ENCODE results near the gene RGMB. TPM values are rescaled to one million over a fixed set of nuclear protein-coding genes. Genes with fewer than 3 reads are reported as not detected.

The RGMB gene
- total RNA-seq, 4 donors from 2014 or later, result 13.0 to 31.7 (median 14.2) TPM

DNA sequence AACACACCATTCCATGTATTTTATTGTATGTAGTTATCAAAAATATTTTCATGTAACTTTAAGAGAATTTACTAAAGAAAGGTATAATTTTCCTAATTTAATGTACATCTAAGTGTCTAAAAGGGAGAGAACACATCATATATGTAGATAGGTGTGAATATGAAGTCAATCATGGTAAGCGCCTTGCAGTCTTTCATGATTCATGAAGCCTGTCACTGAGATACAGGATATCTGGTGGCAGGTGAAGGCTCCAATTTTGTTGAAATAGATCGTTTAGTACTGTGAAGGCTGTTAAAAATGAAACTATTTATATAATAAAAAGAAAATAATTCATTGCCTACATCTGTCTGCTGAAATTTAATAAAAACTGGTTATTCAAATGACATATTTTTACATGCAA, 15.5 kb upstream of the RGMB start:
- no peak for DNase-seq
- Histone ChIP-seq H3K27ac (no peak overlapping the region), H3K4me1 (no peaks in the 10 kb centered on the region), H3K36me3 (no peaks in the 10 kb centered on the region), H3K9me3 (no peaks in the 10 kb centered on the region), H3K27me3 (peaks cover 0 to 7% (median 0%) of the 10 kb centered on the region in 4 donors), H3K4me3 (no peak overlapping the region)
- TF ChIP-seq, protein P1, sequence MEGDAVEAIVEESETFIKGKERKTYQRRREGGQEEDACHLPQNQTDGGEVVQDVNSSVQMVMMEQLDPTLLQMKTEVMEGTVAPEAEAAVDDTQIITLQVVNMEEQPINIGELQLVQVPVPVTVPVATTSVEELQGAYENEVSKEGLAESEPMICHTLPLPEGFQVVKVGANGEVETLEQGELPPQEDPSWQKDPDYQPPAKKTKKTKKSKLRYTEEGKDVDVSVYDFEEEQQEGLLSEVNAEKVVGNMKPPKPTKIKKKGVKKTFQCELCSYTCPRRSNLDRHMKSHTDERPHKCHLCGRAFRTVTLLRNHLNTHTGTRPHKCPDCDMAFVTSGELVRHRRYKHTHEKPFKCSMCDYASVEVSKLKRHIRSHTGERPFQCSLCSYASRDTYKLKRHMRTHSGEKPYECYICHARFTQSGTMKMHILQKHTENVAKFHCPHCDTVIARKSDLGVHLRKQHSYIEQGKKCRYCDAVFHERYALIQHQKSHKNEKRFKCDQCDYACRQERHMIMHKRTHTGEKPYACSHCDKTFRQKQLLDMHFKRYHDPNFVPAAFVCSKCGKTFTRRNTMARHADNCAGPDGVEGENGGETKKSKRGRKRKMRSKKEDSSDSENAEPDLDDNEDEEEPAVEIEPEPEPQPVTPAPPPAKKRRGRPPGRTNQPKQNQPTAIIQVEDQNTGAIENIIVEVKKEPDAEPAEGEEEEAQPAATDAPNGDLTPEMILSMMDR (IDR thresholded peaks at IDR 0.05), result no peak
- TF ChIP-seq POLR2A (IDR thresholded peaks at IDR 0.05), result no peak
- 74 to 81% methylated on average over 2 of the region's 2 CpGs for WGBS, 2 donors
- intact Hi-C loops (cut with DNase I), result no loop called here

DNA sequence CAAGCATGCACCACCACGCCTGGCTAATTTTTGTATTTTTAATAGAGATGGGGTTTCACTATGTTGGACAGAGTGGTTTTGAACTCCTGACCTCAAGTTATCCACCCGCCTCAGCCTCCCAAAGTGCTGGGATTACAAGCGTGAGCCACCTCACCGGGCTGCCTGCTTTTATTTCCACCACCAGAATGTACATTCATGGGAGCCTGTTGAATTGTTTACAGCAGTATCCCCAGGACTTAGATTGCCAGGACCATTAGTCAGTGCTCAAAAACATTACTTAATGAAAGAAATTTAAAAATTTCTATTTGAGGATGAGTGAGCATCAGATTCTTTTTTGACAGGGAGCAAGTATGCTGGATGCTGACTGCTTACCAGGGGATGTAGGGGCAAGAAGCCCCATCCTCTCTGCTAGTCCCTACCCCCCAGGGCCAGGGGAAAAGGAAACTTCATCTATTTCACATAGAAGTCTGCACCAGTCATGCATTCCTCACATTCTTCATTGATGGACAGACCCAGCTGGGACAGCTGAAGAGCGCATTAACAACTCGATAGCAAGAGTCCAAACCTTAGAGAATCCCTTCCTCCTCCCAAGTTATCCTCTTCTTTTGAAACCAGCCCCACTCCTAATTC, 10.3 kb upstream of the RGMB start:
- Histone ChIP-seq H3K4me1 (peaks cover 0 to 9% (median 0%) of the 10 kb centered on the region in 3 donors), H3K4me3 (no peak overlapping the region), H3K27ac (no peak overlapping the region), H3K9me3 (no peaks in the 10 kb centered on the region), H3K27me3 (peaks cover 0 to 13% (median 0%) of the 10 kb centered on the region in 4 donors), H3K36me3 (no peaks in the 10 kb centered on the region)
- TF ChIP-seq, protein P1 (IDR thresholded peaks at IDR 0.05), result no peak
- no peak for TF ChIP-seq POLR2A (IDR thresholded peaks at IDR 0.05)
- DNase-seq, result no peak
- WGBS, 2 donors, result 87 to 92% methylated on average over 6 of the region's 6 CpGs
- intact Hi-C loops (cut with DNase I), result no loop called here

DNA sequence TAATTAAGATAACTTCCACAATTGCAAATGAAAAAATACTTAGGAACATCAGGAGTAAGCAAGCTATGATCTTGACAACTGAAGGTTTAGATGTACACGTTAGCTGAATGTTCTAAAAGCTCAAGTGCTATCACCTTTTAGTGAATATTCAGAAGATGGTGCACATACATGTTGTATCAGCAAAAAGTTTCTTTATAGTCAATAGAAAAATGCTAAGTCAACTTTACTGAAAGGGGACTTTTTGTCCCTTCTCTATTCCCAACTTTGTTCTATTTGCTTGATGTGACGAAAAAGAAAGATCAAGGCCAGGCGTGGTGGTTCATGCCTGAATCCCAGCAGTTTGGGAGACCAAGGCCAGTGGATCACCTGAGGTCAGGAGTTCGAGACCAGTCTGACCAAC, 7.6 kb upstream of the RGMB start:
- Histone ChIP-seq H3K4me3 (no peak overlapping the region), H3K4me1 (peaks cover 0 to 36% (median 0%) of the 10 kb centered on the region in 3 donors), H3K36me3 (no peaks in the 10 kb centered on the region), H3K9me3 (no peaks in the 10 kb centered on the region), H3K27ac (no peak overlapping the region), H3K27me3 (peaks cover 0 to 28% (median 0%) of the 10 kb centered on the region in 4 donors)
- intact Hi-C loops (cut with DNase I), result no loop called here
- DNase-seq, result no peak
- WGBS, 2 donors, result 74 to 94% methylated on average over 4 of the region's 4 CpGs
- TF ChIP-seq, protein P1 (IDR thresholded peaks at IDR 0.05), result no peak
- TF ChIP-seq POLR2A (IDR thresholded peaks at IDR 0.05), result no peak

- 43 to 64% methylated on average over 2 of the region's 2 CpGs for WGBS, 2 donors
- H3K4me3 ChIP-seq, result no peak overlapping the region
- intact Hi-C loops (cut with DNase I), result no loop called here
- no peak overlapping the region for H3K27ac ChIP-seq
- no peaks in the 10 kb centered on the region for H3K36me3 ChIP-seq
- TF ChIP-seq POLR2A (IDR thresholded peaks at IDR 0.05), result no peak
- TF ChIP-seq, protein P1 (IDR thresholded peaks at IDR 0.05), result no peak
- H3K9me3 ChIP-seq, result no peaks in the 10 kb centered on the region
- peaks cover 0 to 25% (median 0%) of the 10 kb centered on the region in 4 donors for H3K27me3 ChIP-seq
- DNase-seq, result no peak
- H3K4me1 ChIP-seq, result peaks cover 7 to 54% (median 9%) of the 10 kb centered on the region in 3 donors
Measured at GRCh38 chr5:98767581-98767980, 5.9 kb upstream of the RGMB start.

- no peak for DNase-seq
- Histone ChIP-seq H3K4me1 (peaks cover 10 to 60% (median 10%) of the 10 kb centered on the region in 3 donors), H3K36me3 (no peaks in the 10 kb centered on the region), H3K4me3 (peak overlapping the region; percentile 55 to 88 (median 70)), H3K27ac (peak overlapping the region; percentile 68 to 92 (median 82)), H3K27me3 (peaks cover 0 to 17% (median 0%) of the 10 kb centered on the region in 4 donors), H3K9me3 (no peaks in the 10 kb centered on the region)
- WGBS, 2 donors, result 1% methylated on average over 22 to 34 of the region's 34 CpGs
- TF ChIP-seq POLR2A (IDR thresholded peaks at IDR 0.05), result no peak
- TF ChIP-seq, protein P1 (IDR thresholded peaks at IDR 0.05), result peak; percentile 51 to 83 (median 68)
- intact Hi-C loops (cut with DNase I), result no loop called here
Measured at GRCh38 chr5:98768160-98768959, 5.1 kb upstream of the RGMB start.
